ENCODE data around the gene CAMK2A.
"Not testable (repeated sequence)": the region's sequence is repeated elsewhere in the genome, so short reads cannot be mapped to it uniquely, and the experiment has no call there.

Gene CAMK2A

GRCh38 chr5:150239099-150239793 is 50.3 kb downstream of the CAMK2A start:
- Mint-ChIP-seq H3K27ac (no peak overlapping the region), H3K4me3 (no peak overlapping the region), H3K9me3 (no peaks in the 10 kb centered on the region), H3K27me3 (no peaks in the 10 kb centered on the region), H3K4me1 (ENCODE audit: low read depth) (no peaks in the 10 kb centered on the region), H3K36me3 (ENCODE audit: low read depth) (no peaks in the 10 kb centered on the region)
- DNase-seq = no peak

DNA sequence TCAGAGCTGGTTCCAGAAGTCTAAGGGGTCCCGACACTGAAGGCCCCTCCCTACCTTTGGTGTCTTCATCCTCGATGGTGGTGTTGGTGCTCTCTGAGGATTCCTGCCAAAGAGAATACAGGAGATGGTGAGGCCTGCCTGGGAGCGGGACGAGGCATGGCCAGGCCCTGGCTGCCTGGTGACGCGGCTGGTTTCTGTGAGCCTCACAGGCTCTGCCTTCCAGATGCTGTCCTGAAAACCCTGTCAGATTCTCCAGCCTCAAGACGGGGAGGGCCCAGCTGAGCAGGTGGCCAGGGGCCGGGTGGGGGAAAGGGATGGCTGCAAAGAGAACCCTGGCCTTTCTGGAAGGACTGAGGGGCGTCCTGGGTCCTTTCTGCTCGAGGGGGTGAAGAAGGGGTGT is 50.9 kb downstream of the CAMK2A start:
- Mint-ChIP-seq H3K27me3 (no peaks in the 10 kb centered on the region), H3K4me1 (ENCODE audit: low read depth) (no peaks in the 10 kb centered on the region), H3K9me3 (no peaks in the 10 kb centered on the region), H3K36me3 (ENCODE audit: low read depth) (no peaks in the 10 kb centered on the region), H3K27ac (no peak overlapping the region), H3K4me3 (no peak overlapping the region)
- no peak for DNase-seq

- Mint-ChIP-seq H3K9me3 (no peaks in the 10 kb centered on the region), H3K36me3 (ENCODE audit: low read depth) (no peaks in the 10 kb centered on the region), H3K27ac (no peak overlapping the region), H3K4me3 (no peak overlapping the region), H3K27me3 (no peaks in the 10 kb centered on the region), H3K4me1 (ENCODE audit: low read depth) (no peaks in the 10 kb centered on the region)
- DNase-seq = no peak
These were observed 52.4 kb downstream of the CAMK2A start for GRCh38 chr5:150236981-150237754.

- Mint-ChIP-seq H3K27me3 (no peaks in the 10 kb centered on the region), H3K36me3 (ENCODE audit: low read depth) (no peaks in the 10 kb centered on the region), H3K4me1 (ENCODE audit: low read depth) (no peaks in the 10 kb centered on the region), H3K27ac (no peak overlapping the region), H3K9me3 (no peaks in the 10 kb centered on the region), H3K4me3 (no peak overlapping the region)
- no peak for DNase-seq
These were observed 53.3 kb downstream of the CAMK2A start for GRCh38 chr5:150236313-150236712.

- no peaks in the 10 kb centered on the region for H3K4me1 Mint-ChIP-seq (ENCODE audit: low read depth)
- DNase-seq = no peak
- no peaks in the 10 kb centered on the region for H3K27me3 Mint-ChIP-seq
- H3K4me3 Mint-ChIP-seq = no peak overlapping the region
- no peaks in the 10 kb centered on the region for H3K9me3 Mint-ChIP-seq
- no peak overlapping the region for H3K27ac Mint-ChIP-seq
- H3K36me3 Mint-ChIP-seq (ENCODE audit: low read depth) = no peaks in the 10 kb centered on the region
These were observed 54.1 kb downstream of the CAMK2A start for GRCh38 chr5:150235500-150235854.

DNA sequence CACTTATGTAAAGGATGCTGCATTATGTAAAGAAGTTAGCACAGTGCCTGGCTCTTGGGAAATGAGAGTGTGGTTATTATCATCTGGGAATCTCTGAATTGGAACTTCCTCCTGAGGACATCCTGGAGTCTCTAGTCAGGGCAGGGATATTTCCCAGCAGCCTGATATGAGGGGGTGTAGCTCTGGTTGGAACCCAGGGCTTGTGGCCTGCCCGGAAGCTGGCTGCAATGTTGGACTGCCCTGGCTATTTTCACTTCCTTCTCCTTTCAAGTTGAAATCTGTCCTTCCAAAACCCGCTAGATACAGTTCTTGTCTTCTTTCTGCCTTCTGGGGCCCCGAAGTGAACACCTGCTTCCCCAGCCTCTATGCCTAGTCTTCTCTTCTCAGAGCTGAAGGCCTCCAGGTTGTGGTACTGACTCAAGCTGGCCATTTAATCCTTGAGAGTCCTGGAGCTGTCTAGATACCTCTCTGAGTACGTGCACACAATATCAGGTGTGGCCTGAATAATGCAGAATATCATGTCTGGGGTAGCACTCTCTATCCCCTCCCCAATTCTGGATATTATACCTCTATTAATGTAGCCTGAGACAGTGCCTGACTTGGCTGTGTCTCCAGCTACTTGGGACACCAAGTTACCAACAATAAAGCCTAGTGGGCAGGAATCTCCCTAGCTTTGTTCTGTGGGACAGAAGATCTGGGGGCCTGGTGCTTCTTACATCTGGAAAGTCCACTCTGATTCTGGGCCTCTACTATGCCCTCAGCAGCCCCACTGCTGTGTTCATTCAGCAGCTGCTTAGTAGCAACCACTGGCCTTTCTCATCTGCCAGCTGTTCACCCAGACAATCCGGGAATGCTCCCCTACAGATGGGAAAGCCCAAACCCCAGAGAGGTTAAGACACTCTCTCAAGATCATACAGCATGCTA is 54.7 kb downstream of the CAMK2A start:
- no peak overlapping the region for H3K27ac Mint-ChIP-seq
- H3K4me1 Mint-ChIP-seq (ENCODE audit: low read depth) = no peaks in the 10 kb centered on the region
- H3K27me3 Mint-ChIP-seq = no peaks in the 10 kb centered on the region
- H3K4me3 Mint-ChIP-seq = no peak overlapping the region
- H3K36me3 Mint-ChIP-seq (ENCODE audit: low read depth) = no peaks in the 10 kb centered on the region
- H3K9me3 Mint-ChIP-seq = no peaks in the 10 kb centered on the region
- DNase-seq = no peak

DNA sequence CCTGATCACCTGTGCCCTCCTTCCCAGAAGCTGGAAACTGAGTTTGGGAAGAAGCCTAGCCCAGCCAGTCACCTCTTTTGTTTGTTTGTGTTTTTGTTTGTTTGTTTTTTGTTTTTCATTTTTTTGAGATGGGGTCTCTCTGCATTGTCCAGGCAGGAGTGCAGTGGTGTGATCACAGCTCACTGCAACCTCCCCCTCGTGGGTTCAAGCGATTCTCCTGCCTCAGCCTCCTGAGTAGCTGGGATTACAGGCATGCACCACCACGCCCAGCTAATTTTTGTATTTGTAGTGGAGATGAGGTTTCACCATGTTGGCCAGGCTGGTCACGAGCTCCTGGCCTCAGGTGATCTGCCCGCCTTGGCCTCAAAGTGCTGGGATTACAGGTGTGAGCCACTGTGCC is 55.9 kb downstream of the CAMK2A start:
- not testable (repeated sequence) for H3K4me3 Mint-ChIP-seq

DNA sequence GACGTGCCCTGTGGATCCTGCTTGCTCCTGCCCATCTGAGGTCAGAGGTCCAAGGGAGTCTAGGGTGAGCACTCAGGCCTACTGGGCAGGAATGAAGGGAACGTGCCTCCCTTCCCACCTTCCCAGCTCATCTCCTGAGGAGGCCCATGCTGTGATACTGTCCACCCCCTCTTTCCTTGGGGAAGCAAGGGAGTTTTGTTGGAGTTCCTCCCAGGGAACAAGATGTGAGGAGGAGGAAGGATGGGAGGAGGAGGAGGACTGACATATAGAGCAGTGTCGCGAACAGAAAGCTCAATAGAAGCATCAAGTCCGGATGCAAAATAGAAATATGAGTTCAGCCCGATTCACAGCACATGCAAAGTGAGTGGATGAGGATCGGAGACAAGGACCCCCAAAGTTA is 58.7 kb downstream of the CAMK2A start:
- H3K4me3 Mint-ChIP-seq = no peak overlapping the region

More for the DNA sequence above, 55.9 kb downstream of the CAMK2A start:
- not testable (repeated sequence) for H3K27ac Mint-ChIP-seq; DNase-seq; H3K36me3 Mint-ChIP-seq (ENCODE audit: low read depth); H3K4me1 Mint-ChIP-seq (ENCODE audit: low read depth); H3K9me3 Mint-ChIP-seq; H3K27me3 Mint-ChIP-seq

GRCh38 chr5:150229571-150229970 is 60.0 kb downstream of the CAMK2A start:
- no peaks in the 10 kb centered on the region for H3K9me3 Mint-ChIP-seq
- DNase-seq = no peak
- H3K27me3 Mint-ChIP-seq = no peaks in the 10 kb centered on the region
- no peak overlapping the region for H3K27ac Mint-ChIP-seq
- H3K4me1 Mint-ChIP-seq (ENCODE audit: low read depth) = no peaks in the 10 kb centered on the region
- no peak overlapping the region for H3K4me3 Mint-ChIP-seq
- no peaks in the 10 kb centered on the region for H3K36me3 Mint-ChIP-seq (ENCODE audit: low read depth)

More for the DNA sequence above, 58.7 kb downstream of the CAMK2A start:
- H3K36me3 Mint-ChIP-seq (ENCODE audit: low read depth) = no peaks in the 10 kb centered on the region
- H3K4me1 Mint-ChIP-seq (ENCODE audit: low read depth) = no peaks in the 10 kb centered on the region
- H3K27me3 Mint-ChIP-seq = no peaks in the 10 kb centered on the region
- no peaks in the 10 kb centered on the region for H3K9me3 Mint-ChIP-seq
- DNase-seq = no peak
- no peak overlapping the region for H3K27ac Mint-ChIP-seq

- Mint-ChIP-seq H3K27me3 (no peaks in the 10 kb centered on the region), H3K36me3 (ENCODE audit: low read depth) (no peaks in the 10 kb centered on the region), H3K4me1 (ENCODE audit: low read depth) (no peaks in the 10 kb centered on the region)
These were observed 61.8 kb downstream of the CAMK2A start for GRCh38 chr5:150227606-150228273.

GRCh38 chr5:150227036-150227435 is 62.5 kb downstream of the CAMK2A start:
- Mint-ChIP-seq H3K36me3 (ENCODE audit: low read depth) (no peaks in the 10 kb centered on the region), H3K27ac (no peak overlapping the region), H3K9me3 (no peaks in the 10 kb centered on the region), H3K4me1 (ENCODE audit: low read depth) (no peaks in the 10 kb centered on the region), H3K4me3 (no peak overlapping the region), H3K27me3 (no peaks in the 10 kb centered on the region)
- no peak for DNase-seq

More at GRCh38 chr5:150227606-150228273, 61.8 kb downstream of the CAMK2A start:
- Mint-ChIP-seq H3K4me3 (no peak overlapping the region), H3K9me3 (no peaks in the 10 kb centered on the region), H3K27ac (no peak overlapping the region)
- no peak for DNase-seq

- no peak for DNase-seq
- H3K36me3 Mint-ChIP-seq (ENCODE audit: low read depth) = no peaks in the 10 kb centered on the region
- H3K9me3 Mint-ChIP-seq = no peaks in the 10 kb centered on the region
- no peaks in the 10 kb centered on the region for H3K4me1 Mint-ChIP-seq (ENCODE audit: low read depth)
- no peak overlapping the region for H3K27ac Mint-ChIP-seq
- no peaks in the 10 kb centered on the region for H3K27me3 Mint-ChIP-seq
- H3K4me3 Mint-ChIP-seq = no peak overlapping the region
These were observed 65.0 kb downstream of the CAMK2A start for GRCh38 chr5:150224483-150225027.

DNA sequence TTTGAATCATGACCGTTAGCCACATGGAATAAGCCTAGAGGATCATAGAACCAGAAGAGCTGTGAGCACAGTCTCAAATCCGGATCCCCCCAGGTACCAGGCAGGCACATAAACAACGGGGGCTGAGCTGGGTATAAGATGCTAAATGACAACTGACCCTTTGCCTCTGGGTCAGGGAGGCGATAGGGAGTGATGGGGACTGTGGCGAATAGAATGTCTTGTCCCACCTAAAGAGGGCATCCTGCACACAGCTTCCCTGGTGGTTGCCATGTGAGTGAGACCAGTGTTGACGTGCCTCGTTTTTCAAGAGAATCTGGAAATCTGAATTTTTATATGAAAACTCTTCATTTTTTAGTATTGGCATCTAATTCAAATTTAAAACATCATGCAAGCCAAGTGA is 66.1 kb downstream of the CAMK2A start:
- Mint-ChIP-seq H3K4me1 (ENCODE audit: low read depth) (no peaks in the 10 kb centered on the region), H3K4me3 (no peak overlapping the region), H3K27ac (no peak overlapping the region), H3K27me3 (no peaks in the 10 kb centered on the region), H3K36me3 (ENCODE audit: low read depth) (no peaks in the 10 kb centered on the region), H3K9me3 (no peaks in the 10 kb centered on the region)
- DNase-seq = no peak

DNA sequence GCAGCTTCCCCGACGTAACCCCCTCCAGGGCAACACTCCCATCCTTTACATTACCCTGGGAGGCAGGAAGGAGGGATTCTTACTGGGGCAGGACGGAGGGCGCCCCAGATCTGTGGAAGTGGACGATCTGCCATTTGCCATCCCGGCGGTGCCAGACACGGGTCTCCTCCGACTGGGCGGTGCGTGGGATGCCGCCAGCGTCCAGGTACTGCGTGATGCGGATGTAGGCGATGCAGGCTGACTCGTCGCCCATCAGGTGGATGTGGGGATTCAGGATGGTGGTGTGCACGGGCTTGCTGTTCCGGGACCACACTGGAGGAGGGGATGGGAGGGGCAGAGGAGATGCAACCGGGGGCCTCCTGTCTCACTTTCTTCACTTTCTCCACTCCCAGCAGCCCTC is 66.7 kb downstream of the CAMK2A start:
- Mint-ChIP-seq H3K4me3 (no peak overlapping the region), H3K9me3 (no peaks in the 10 kb centered on the region), H3K27me3 (peaks cover under 1% of the 10 kb centered on the region), H3K27ac (no peak overlapping the region), H3K36me3 (ENCODE audit: low read depth) (no peaks in the 10 kb centered on the region), H3K4me1 (ENCODE audit: low read depth) (peaks cover 1% of the 10 kb centered on the region)
- DNase-seq = no peak

All from activated T-cell treated with anti-CD3 and anti-CD28 coated beads, Interleukin-2, amount 50 U/mL, for 24 hours (primary cell).